HEK293T (cell line): ENCODE measurements around the gene LHX4.

Experiments
- CTCF ChIA-PET: fragments of 350-600 bp; formaldehyde crosslinking; extraction: SDS; loops from one replicate; lab custom pipeline; 2021; ENCODE audit warnings: antibody characterized with exemption, inconsistent platforms; lab: Yijun Ruan, JAX
- POLR2A ChIA-PET: fragments of 350-600 bp; formaldehyde crosslinking; extraction: SDS; loops from one replicate; lab custom pipeline; 2020; ENCODE audit warnings: antibody characterized with exemption, inconsistent platforms; lab: Yijun Ruan, JAX
- DNase-seq: peaks from one replicate; pipeline ENCODE4 v3.0.0; 2012; ENCODE audit warnings: mixed read lengths; ENCODE audit errors: extremely low spot score
- ARNT ChIP-seq: fragments of 450-650 bp; IDR thresholded peaks from 2 replicates; pipeline ENCODE4 v1.6.1; 2017; ENCODE audit warnings: mild to moderate bottlenecking
- BHLHE40 ChIP-seq: fragments of 450-650 bp; IDR thresholded peaks from 2 replicates; pipeline ENCODE4 v1.6.1; 2016; ENCODE audit warnings: mild to moderate bottlenecking, moderate library complexity, borderline replicate concordance
- CTBP1 ChIP-seq: fragments of 450-650 bp; IDR thresholded peaks from 2 replicates; pipeline ENCODE4 v1.6.1; 2016; ENCODE audit warnings: borderline replicate concordance
- ELF4 ChIP-seq: fragments of 450-650 bp; IDR thresholded peaks from 2 replicates; pipeline ENCODE4 v1.6.1; 2017; ENCODE audit warnings: antibody characterized with exemption
- FOXA1 ChIP-seq: fragments of 450-650 bp; IDR thresholded peaks from 2 replicates; pipeline ENCODE4 v1.6.1; 2016; ENCODE audit warnings: mild to moderate bottlenecking
- FOXK2 ChIP-seq: fragments of 450-650 bp; IDR thresholded peaks from 2 replicates; pipeline ENCODE4 v1.6.1; 2016; ENCODE audit warnings: mild to moderate bottlenecking
- FOXM1 ChIP-seq: fragments of 450-650 bp; IDR thresholded peaks from 2 replicates; pipeline ENCODE4 v1.6.1; 2017; ENCODE audit warnings: mild to moderate bottlenecking, borderline replicate concordance
- HDGF ChIP-seq: fragments of 450-650 bp; IDR thresholded peaks from 2 replicates; pipeline ENCODE4 v1.6.1; 2017; ENCODE audit warnings: antibody characterized with exemption, borderline replicate concordance
- L3MBTL2 ChIP-seq: fragments of 450-650 bp; conservative IDR thresholded peaks from 2 replicates; pipeline ENCODE4 v1.6.1; 2016; ENCODE audit warnings: mild to moderate bottlenecking
- LEF1 ChIP-seq: fragments of 450-650 bp; IDR thresholded peaks from 2 replicates; pipeline ENCODE4 v1.6.1; 2017; ENCODE audit warnings: mild to moderate bottlenecking, borderline replicate concordance
- NFRKB ChIP-seq: fragments of 450-650 bp; IDR thresholded peaks from 2 replicates; pipeline ENCODE4 v1.6.1; 2016; ENCODE audit warnings: mild to moderate bottlenecking, moderate library complexity
- SP1 ChIP-seq: fragments of 450-650 bp; IDR thresholded peaks from 2 replicates; pipeline ENCODE4 v1.6.1; 2017
- SUZ12 ChIP-seq: fragments of 450-650 bp; IDR thresholded peaks from 2 replicates; pipeline ENCODE4 v1.6.1; 2016; ENCODE audit warnings: mild to moderate bottlenecking
- TARDBP ChIP-seq: fragments of 450-650 bp; IDR thresholded peaks from 2 replicates; pipeline ENCODE4 v1.6.1; 2016
- ZNF384 ChIP-seq: fragments of 450-650 bp; IDR thresholded peaks from 2 replicates; pipeline ENCODE4 v1.6.1; 2016
- TF ChIP-seq, protein P1 (sequence below): fragments of 450-650 bp; IDR thresholded peaks from 2 replicates; pipeline ENCODE4 v1.6.1; 2016

The LHX4 gene

DNA sequence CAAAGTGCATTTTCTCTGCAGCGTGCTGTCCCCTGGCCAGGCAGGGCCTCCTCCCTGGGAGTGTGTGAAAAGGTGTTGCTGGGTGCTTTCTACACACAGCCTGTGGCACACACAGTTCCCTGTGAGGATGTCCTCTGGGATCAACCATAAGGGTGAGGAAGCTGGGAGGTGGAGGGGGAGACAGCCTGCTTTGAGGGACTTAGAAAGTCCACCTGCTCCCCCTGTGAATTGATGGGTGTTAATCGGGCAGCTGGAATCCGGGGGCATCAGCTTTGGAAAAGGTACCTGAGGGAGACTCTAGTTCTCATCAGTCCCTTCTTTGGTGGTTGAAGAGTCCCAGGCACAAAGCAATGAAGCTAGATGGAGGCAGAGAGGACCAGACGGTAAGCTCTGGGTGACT lies 35.8 kb downstream of the LHX4 start:
- CTCF ChIA-PET: interaction anchor here (0.5 kb wide), 1 partner anchor 13 kb away, joined by 3 read pairs; no protein-coding TSS in a partner anchor
- TF ChIP-seq L3MBTL2 (no peak), SUZ12 (no peak), BHLHE40 (no peak), FOXA1 (no peak), SP1 (no peak), CTBP1 (no peak), ZNF384 (no peak)
- TF ChIP-seq, protein P1, sequence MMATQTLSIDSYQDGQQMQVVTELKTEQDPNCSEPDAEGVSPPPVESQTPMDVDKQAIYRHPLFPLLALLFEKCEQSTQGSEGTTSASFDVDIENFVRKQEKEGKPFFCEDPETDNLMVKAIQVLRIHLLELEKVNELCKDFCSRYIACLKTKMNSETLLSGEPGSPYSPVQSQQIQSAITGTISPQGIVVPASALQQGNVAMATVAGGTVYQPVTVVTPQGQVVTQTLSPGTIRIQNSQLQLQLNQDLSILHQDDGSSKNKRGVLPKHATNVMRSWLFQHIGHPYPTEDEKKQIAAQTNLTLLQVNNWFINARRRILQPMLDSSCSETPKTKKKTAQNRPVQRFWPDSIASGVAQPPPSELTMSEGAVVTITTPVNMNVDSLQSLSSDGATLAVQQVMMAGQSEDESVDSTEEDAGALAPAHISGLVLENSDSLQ: no peak
- POLR2A ChIA-PET: no interaction called here
- no peak for DNase-seq

DNA sequence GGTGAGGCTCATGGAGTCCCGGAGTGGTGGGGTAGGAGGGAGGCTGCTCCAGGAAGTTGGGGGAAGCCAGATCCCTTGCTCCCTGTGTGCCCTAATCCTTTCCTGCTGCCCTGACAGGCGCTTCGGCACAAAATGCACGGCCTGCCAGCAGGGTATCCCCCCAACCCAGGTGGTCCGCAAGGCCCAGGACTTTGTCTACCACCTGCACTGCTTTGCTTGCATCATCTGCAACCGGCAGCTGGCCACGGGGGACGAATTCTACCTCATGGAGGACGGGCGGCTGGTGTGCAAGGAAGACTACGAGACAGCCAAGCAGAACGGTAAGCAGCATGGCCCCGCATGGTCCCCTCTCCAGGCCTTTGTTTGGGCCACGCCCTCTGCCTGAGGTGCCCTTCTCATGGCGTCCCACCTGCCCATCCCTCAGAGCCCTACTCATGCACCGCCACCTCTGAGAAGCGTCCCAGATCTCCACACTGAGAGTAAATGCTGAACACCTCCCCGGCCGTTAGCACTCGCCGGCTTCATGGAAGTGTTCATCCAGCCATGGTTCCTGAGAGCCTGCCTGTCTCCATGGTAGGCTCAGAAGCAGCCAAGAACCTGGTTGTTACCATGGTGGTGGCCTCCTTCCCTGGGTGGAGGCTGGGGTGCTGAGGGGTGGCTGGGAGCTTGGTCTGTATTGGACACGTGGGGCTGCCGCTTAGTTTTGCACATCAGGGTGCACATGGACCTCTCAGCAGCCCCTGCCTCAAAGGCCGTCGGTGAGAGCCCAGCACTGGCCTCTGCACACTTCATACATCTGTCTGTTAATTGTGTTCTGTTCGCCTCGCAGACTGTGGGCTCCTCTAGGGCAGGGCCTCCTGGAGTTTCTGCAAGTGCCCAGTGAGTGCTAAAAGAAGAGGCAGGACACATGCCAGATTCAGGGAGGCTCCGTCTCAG lies 36.5 kb downstream of the LHX4 start:
- no peak for DNase-seq
- ChIA-PET CTCF (no interaction called here), POLR2A (no interaction called here)
- TF ChIP-seq L3MBTL2: no peak
- TF ChIP-seq NFRKB: no peak
- no peak for TF ChIP-seq HDGF
- TF ChIP-seq FOXK2: no peak
- TF ChIP-seq SUZ12: no peak
- no peak for TF ChIP-seq LEF1
- no peak for TF ChIP-seq FOXA1
- no peak for TF ChIP-seq CTBP1
- TF ChIP-seq ARNT: no peak
- TF ChIP-seq SP1: no peak
- no peak for TF ChIP-seq TARDBP
- TF ChIP-seq FOXM1: no peak
- no peak for TF ChIP-seq ELF4
- TF ChIP-seq BHLHE40: no peak
- TF ChIP-seq, protein P1: no peak

DNA sequence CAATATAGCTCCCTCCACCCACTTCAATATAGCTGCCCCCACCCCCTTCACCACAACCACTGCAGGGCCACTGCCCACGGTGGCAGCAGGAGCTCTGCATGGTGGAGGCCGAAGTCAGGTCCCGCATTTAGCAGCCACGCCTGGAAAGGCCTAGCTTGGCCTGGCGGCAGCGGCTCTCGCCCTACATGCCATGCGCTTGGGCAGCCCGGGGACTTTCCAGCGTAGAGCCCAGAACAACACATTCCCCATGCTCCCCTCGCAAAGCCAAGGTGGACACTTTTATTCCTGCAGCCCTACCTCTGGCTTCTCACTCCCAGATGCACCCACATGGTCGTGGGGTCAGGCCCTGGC lies 37.1 kb downstream of the LHX4 start:
- TF ChIP-seq ELF4: no peak
- TF ChIP-seq LEF1: no peak
- TF ChIP-seq SP1: no peak
- no peak for TF ChIP-seq ZNF384
- DNase-seq: no peak
- ChIA-PET POLR2A (no interaction called here), CTCF (no interaction called here)

DNA sequence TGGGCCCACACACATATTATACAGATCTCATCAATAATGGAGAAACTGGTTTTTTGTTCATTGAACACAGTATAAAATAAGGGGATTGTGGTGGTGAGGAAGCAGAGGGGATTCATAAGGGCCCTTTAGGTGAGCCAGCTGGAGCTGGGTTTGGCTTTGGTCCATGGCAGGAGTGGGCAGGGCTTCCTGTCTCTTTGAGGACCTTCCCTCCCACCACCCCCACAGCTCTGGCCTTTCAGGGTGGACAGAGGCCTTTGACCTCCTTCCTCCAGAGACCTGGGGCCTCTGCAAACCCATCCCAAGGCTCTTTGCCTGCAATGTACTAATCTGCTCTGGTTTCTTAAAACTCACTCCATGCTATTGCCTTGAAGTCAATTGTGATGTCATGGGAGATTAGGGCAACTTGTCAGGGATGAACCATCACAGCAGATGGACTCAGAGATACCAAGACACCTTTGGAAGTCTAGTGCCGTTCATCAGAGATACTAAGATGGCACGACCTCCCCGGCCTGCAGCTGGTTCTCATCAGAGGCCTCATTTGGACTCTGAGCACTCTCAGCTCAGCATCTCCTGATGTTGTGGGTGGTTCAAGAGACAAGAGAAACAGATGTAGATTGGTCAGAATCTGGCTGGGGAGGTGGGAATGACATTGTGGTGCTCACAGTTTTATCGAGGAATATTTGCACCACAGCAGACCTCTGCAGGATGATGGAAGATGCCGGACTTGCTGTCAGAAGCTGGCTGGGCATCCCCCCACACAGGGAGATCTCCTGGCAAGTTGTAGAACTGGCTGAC lies 37.9 kb downstream of the LHX4 start:
- CTCF ChIA-PET: no interaction called here
- TF ChIP-seq ELF4 (no peak), ZNF384 (no peak), FOXK2 (no peak), L3MBTL2 (no peak), FOXM1 (no peak), BHLHE40 (no peak), SUZ12 (no peak), ARNT (no peak), NFRKB (no peak), HDGF (no peak), CTBP1 (no peak), LEF1 (no peak), FOXA1 (no peak), SP1 (no peak)
- TF ChIP-seq, protein P1: no peak
- POLR2A ChIA-PET: no interaction called here
- no peak for DNase-seq

DNA sequence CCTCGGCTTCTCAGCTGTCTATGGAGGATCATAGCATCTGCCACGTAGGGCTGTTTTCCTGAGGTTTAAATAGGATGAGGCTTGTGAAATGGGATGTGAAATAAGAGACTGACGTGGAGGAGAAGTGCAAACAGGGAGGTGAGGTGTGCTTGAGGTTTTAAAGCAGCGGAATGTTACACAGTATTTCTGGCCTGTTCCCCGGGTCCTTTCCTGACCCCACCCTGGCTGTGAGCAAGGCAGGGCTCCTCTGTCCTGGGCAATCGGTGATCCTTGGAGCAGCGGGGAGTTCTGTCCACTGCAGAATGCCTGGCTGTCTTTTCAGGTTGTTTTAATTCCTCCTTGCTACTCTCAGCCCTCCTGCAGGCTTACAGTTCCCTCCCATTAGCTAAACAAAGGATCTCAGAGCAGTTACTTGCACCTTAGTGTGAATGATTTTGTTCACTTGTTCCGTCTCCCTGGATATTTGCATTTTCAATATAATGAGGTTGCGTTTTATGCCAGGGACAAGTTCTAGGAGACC lies 38.6 kb downstream of the LHX4 start:
- POLR2A ChIA-PET: no interaction called here
- TF ChIP-seq SUZ12 (no peak), FOXK2 (no peak), CTBP1 (no peak), ZNF384 (no peak), FOXA1 (no peak), HDGF (no peak), ELF4 (no peak)
- TF ChIP-seq, protein P1: no peak
- DNase-seq: no peak
- CTCF ChIA-PET: no interaction called here
